Duodenal mucosa (tissue), 2 donors: ENCODE results near the gene WDR81.

Source experiments
- H3K27ac ChIP-seq: one replicate; pipeline ENCODE4 v1.7.0; 2013; ENCODE audit warnings: low read depth, low read length
- H3K27me3 ChIP-seq, 2 donors: one replicate each; pipeline ENCODE4 v1.7.0; 2013; ENCODE audit warnings: low read length in 2 of 2, control low read depth in 1 of 2; ENCODE audit not compliant: insufficient read depth in 2 of 2, control insufficient read depth in 1 of 2
- H3K36me3 ChIP-seq, 2 donors: one replicate each; pipeline ENCODE4 v1.7.0; 2013; ENCODE audit warnings: low read length in 2 of 2, control low read depth in 1 of 2; ENCODE audit not compliant: insufficient read depth in 2 of 2, control insufficient read depth in 1 of 2
- H3K4me1 ChIP-seq, 2 donors: one replicate each; pipeline ENCODE4 v1.7.0; 2013; ENCODE audit warnings: low read length in 2 of 2, control low read depth in 1 of 2; ENCODE audit not compliant: insufficient read depth in 2 of 2, control insufficient read depth in 1 of 2
- H3K4me3 ChIP-seq, 2 donors: one replicate each; pipeline ENCODE4 v1.7.0; 2013; ENCODE audit warnings: low read length in 2 of 2, low read depth in 1 of 2
- H3K9ac ChIP-seq, 2 donors: one replicate each; pipeline ENCODE4 v1.7.0; 2013; ENCODE audit warnings: low read length in 2 of 2, low read depth in 1 of 2
- H3K9me3 ChIP-seq, 2 donors: one replicate each; pipeline ENCODE4 v1.7.0; 2013; ENCODE audit warnings: low read length in 2 of 2, control low read depth in 1 of 2; ENCODE audit not compliant: control insufficient read depth in 1 of 2

WDR81 gene

DNA sequence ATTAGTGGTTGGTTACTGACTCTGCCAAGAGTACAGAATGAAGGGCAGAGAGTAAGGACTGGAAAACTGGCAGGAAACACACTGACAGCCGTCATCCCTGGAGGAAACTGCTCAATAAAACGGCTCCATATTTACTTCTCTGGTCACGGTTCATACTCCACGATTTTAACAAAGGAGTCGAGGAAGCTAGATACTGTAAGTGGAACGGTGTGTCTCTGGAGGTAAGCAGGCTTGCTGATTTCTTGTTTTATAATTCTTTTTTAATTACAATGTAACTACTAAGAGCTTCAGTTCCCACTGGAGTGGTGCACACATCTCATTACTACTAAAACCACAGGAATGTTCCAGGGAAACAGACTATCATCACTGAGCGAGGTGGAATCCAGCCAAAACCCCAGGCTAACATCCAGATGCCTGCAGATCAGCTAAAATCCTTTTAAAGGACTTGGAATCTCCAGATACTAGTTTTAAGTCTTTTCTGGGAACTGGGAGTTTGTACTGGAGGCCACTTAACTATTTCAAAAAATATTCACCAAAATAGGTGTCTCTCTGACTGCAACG is 55.1 kb downstream of the WDR81 start:
- H3K9me3 ChIP-seq: no peaks in the 10 kb centered on the region
- no peaks in the 10 kb centered on the region for H3K27me3 ChIP-seq
- no peak overlapping the region for H3K4me3 ChIP-seq
- H3K27ac ChIP-seq: no peak overlapping the region
- peaks cover 7 to 19% of the 10 kb centered on the region in 2 donors for H3K4me1 ChIP-seq
- no peak overlapping the region for H3K9ac ChIP-seq
- H3K36me3 ChIP-seq: peaks cover 21 to 56% of the 10 kb centered on the region in 2 donors

DNA sequence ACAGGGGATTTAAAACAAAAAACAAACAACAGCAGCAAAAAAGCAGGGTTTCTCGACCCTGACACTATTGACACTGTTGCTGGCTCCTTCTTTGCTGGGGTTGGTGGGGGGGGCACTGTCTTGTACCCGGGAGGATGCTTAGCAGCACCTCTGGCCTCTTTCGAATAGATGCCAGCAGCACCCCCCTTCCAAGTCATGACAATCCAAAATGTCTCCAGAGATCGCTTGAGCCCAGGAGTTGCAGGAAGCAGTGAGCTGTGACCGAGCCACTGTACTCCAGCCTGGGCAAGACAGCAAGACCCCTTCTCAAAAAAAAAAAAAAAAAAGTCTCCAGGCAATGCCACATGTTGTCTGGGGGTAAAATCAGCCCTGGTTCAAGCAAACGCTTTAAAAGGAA is 57.7 kb downstream of the WDR81 start:
- Histone ChIP-seq H3K36me3 (peaks cover 24 to 54% of the 10 kb centered on the region in 2 donors), H3K9ac (peak overlapping the region in 1 of 2 donors; percentile 15), H3K27ac (peak overlapping the region; percentile 55), H3K27me3 (no peaks in the 10 kb centered on the region), H3K4me1 (peaks cover 21 to 36% of the 10 kb centered on the region in 2 donors), H3K4me3 (no peak overlapping the region), H3K9me3 (no peaks in the 10 kb centered on the region)

DNA sequence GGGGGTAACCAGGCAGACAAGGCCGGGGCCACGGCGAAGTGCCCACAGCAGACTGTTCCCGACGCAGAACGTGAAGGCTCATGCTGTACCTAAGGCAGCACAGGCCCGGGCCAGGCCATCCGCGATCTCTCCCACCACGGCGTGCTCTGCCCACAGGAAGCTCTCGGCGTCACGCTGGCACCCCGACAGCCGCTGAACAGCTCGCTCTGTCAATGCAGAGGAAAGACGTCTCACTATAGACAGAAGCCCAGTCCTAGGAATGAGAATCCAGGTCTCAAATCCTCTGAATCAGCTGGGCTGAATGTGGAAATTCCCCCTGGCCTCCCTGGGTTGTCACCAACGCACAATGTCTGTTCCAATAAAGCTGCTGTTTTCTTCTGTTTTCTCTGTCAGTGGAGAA is 58.8 kb downstream of the WDR81 start:
- Histone ChIP-seq H3K9ac (peak overlapping the region; percentile 44 to 45), H3K4me3 (no peak overlapping the region), H3K4me1 (peaks cover 24 to 41% of the 10 kb centered on the region in 2 donors), H3K9me3 (no peaks in the 10 kb centered on the region), H3K27ac (peak overlapping the region; percentile 85), H3K36me3 (peaks cover 18 to 46% of the 10 kb centered on the region in 2 donors), H3K27me3 (no peaks in the 10 kb centered on the region)

DNA sequence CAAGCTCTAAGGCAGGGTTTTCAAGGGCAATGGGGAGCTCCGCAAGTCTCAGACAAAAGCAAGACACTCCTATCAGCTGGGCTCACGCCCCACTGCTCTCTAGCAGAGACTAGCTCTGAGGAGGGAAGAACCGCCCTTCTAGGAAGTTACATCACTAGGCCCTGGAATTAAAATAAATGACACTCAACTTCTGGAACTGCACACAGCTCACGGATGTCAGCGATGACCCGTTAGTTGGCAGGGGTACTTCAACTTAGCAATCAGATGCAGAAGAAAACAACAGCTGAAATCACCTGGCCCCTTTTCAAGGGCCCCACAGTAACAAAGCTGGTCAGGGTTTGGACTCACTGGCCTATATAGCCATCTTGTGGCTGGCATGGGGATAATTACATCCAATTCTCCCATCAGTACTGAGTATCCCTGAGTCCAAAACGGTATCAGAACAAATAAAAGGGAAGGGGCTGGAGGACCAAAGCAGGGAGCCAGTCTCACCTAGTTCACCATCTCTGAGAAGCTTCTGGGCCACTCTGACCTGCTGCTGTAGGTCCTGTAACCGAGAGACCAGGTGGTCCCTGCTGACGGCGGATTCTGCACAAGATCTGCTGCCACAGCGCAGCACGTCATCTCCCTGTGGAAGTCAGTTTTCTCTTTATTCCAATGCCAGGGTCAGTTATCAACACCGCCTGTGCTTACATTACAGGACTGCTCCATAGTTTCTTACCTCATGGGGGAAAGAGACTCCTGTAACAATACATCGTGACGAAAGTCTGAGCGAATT is 59.5 kb downstream of the WDR81 start:
- Histone ChIP-seq H3K27ac (peak overlapping the region; percentile 85), H3K9ac (peak overlapping the region; percentile 44 to 45), H3K9me3 (no peaks in the 10 kb centered on the region), H3K4me1 (peaks cover 30 to 41% of the 10 kb centered on the region in 2 donors), H3K4me3 (no peak overlapping the region), H3K36me3 (peaks cover 13 to 46% of the 10 kb centered on the region in 2 donors), H3K27me3 (no peaks in the 10 kb centered on the region)

DNA sequence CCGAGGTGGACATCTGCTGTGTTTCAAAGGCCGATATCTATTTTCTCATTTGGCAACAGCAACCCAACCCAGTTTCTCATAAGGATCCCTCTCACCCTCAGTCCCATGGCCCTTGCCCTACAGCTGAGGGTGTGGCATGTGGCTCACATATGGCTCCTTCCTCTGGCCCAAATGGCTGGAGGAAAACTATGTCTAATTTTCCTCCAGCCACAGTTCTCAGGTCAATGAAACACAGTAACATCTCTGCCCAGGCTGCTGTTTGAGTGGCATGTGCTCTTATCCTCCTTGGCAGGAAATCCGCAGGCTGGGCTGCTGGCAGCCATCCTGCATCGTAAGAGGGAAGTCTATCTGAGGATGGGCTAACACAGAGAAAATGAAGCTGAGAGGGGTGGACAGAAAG is 61.4 kb downstream of the WDR81 start:
- Histone ChIP-seq H3K27ac (peak overlapping the region; percentile 84), H3K9me3 (no peaks in the 10 kb centered on the region), H3K36me3 (peaks cover 11 to 37% of the 10 kb centered on the region in 2 donors), H3K4me1 (peaks cover 30 to 41% of the 10 kb centered on the region in 2 donors), H3K9ac (peak overlapping the region in 1 of 2 donors; percentile 12), H3K27me3 (no peaks in the 10 kb centered on the region), H3K4me3 (no peak overlapping the region)

DNA sequence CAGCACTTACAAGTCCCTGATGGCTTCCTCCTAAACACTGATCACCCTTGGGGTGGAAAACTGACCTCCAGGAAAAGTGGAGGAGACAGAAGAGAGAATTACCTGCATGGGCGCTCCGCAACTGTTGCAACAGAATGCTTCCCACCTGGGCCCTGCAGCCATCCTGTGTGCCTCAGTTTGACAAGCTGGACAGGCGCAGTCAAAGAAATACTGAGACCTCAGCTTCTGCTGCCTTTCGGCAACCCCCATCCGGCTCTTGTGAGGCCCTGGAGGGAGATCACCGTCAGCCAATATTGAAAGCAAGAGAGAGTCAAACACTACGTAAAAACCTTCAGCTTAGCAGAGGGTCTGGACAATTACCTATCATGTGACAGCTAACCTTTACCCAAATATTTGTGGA is 62.2 kb downstream of the WDR81 start:
- Histone ChIP-seq H3K4me3 (no peak overlapping the region), H3K36me3 (peaks cover 11 to 36% of the 10 kb centered on the region in 2 donors), H3K27ac (peak overlapping the region; percentile 84)

DNA sequence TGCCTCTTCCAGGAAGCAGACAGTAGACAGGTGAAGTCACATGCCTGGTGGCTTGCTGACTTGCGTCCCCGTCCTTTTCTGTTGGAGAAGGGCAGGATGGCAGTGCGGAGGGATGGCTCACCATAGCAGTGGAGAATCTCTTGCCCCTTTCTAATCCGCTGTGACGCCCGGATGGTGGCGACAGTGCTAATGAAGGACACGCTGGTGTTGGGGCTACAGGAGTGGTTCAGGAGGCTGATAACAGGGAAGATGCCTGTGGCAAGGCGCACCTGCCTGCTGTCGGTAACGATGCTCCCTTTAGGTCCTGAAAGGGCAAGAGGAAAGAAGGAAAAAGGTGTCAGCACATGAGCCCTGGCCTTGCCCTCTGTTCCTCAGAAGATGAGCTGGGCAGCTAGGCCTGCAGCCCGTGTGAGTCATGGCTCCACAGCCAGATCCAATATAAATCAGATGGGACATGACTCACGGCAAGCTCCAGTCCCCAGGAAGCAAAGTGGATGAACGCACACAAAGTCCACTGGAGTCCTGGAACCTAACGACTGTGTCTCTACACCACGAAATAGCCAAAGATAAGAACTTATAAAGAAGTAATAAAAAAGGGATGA is 62.9 kb downstream of the WDR81 start:
- H3K4me1 ChIP-seq: peaks cover 31 to 42% of the 10 kb centered on the region in 2 donors
- H3K4me3 ChIP-seq: peak overlapping the region; percentile 10 to 13

More for the DNA sequence above, 62.2 kb downstream of the WDR81 start:
- H3K9me3 ChIP-seq: no peaks in the 10 kb centered on the region
- H3K9ac ChIP-seq: peak overlapping the region in 1 of 2 donors; percentile 44
- peaks cover 30 to 41% of the 10 kb centered on the region in 2 donors for H3K4me1 ChIP-seq
- no peaks in the 10 kb centered on the region for H3K27me3 ChIP-seq

More for the DNA sequence above, 62.9 kb downstream of the WDR81 start:
- Histone ChIP-seq H3K9ac (peak overlapping the region; percentile 3 to 44), H3K36me3 (peaks cover 11 to 30% of the 10 kb centered on the region in 2 donors), H3K27ac (peak overlapping the region; percentile 84), H3K27me3 (no peaks in the 10 kb centered on the region), H3K9me3 (no peaks in the 10 kb centered on the region)
